ENCODE results near the gene GALNT13.

GALNT13 gene

DNA sequence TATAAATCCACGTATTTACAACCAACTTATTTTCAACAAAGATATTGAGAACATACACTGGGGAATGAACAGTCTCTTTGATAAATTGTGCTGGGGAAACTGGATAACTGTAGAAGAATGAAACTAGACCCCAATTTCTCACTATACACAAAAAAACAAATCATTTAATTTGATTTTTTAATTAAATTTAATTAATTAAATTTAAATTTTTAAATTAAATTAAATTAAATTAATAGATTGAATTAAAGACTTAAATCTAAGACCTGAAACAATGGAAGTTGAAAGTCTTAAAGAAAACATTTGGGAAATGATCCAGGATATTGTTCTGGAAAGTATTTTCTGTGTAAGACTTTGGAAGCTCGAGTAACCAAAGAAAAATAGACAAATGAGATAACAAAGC lies 301.4 kb downstream of the GALNT13 start:
- no peak for TF ChIP-seq REST (IDR thresholded peaks at IDR 0.05; ENCODE audit: insufficient read depth in 1 of 2, low read depth in 2 of 2, low read length in 2 of 2)

DNA sequence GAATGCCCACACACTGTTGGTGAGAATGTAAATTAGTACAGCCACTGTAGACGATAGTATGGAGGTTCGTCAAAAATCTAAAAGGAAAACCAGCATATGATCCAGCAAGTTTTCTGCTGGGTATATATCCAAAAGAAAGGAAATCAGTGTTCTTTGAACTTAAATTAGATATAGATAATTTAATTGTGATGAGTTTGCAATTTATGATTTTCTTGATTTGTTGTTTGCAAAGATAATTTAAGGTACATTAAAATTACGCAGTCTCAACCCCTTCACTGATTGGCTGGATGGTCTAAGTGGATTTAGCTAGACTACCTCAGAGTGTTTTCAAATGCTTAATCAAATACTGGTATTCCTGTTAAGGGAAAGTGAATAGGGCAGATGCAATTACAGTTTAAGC lies 302.2 kb downstream of the GALNT13 start:
- no peak for TF ChIP-seq FOXP2 (optimal IDR thresholded peaks at IDR 0.05; ENCODE audit: borderline replicate concordance, extremely low read depth, extremely low read length, insufficient read depth)
- TF ChIP-seq POLR2AphosphoS5 (IDR thresholded peaks at IDR 0.05; ENCODE audit: low read depth, low read length) = no peak
- no peak for TF ChIP-seq SIN3A (IDR thresholded peaks at IDR 0.05; ENCODE audit: borderline replicate concordance, insufficient read depth, low read length)
- no peak for TF ChIP-seq REST (IDR thresholded peaks at IDR 0.05; ENCODE audit: insufficient read depth in 1 of 2, low read depth in 2 of 2, low read length in 2 of 2)
- no peak for TF ChIP-seq TAF1 (IDR thresholded peaks at IDR 0.05; ENCODE audit: borderline replicate concordance, insufficient read depth, low read length)

DNA sequence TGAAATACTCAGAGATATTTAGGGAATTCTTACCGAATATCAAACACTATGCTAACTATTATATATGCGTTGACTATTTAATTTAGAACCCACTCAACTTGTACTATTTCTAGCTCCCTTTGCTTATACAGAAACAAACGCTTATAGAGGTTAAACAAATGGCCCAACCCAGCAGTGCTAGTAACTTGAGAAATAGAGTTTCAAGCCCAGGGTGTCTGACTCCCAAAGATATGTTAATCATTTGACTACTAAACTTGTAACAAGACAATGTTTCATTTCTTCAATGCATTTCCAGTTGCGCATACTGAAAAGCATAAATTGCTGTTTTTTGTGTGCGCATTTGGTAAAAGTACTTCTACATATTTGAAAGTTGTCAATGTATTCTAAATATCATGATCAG lies 310.3 kb downstream of the GALNT13 start:
- TF ChIP-seq POLR2AphosphoS5 (IDR thresholded peaks at IDR 0.05; ENCODE audit: low read depth, low read length) = no peak
- TF ChIP-seq FOXP2 (optimal IDR thresholded peaks at IDR 0.05; ENCODE audit: borderline replicate concordance, extremely low read depth, extremely low read length, insufficient read depth) = no peak
- TF ChIP-seq SIN3A (IDR thresholded peaks at IDR 0.05; ENCODE audit: borderline replicate concordance, insufficient read depth, low read length) = no peak
- TF ChIP-seq TAF1 (IDR thresholded peaks at IDR 0.05; ENCODE audit: borderline replicate concordance, insufficient read depth, low read length) = no peak
- TF ChIP-seq REST (IDR thresholded peaks at IDR 0.05; ENCODE audit: insufficient read depth in 1 of 2, low read depth in 2 of 2, low read length in 2 of 2) = no peak

- TF ChIP-seq REST (IDR thresholded peaks at IDR 0.05; ENCODE audit: insufficient read depth in 1 of 2, low read depth in 2 of 2, low read length in 2 of 2) (no peak), TAF1 (IDR thresholded peaks at IDR 0.05; ENCODE audit: borderline replicate concordance, insufficient read depth, low read length) (no peak), SIN3A (IDR thresholded peaks at IDR 0.05; ENCODE audit: borderline replicate concordance, insufficient read depth, low read length) (no peak), POLR2AphosphoS5 (IDR thresholded peaks at IDR 0.05; ENCODE audit: low read depth, low read length) (no peak), FOXP2 (optimal IDR thresholded peaks at IDR 0.05; ENCODE audit: borderline replicate concordance, extremely low read depth, extremely low read length, insufficient read depth) (no peak)
These were observed 316.2 kb downstream of the GALNT13 start for GRCh38 chr2:154187948-154188347.

GRCh38 chr2:154189953-154190352 lies 318.2 kb downstream of the GALNT13 start:
- no peak for TF ChIP-seq SIN3A (IDR thresholded peaks at IDR 0.05; ENCODE audit: borderline replicate concordance, insufficient read depth, low read length)
- TF ChIP-seq TAF1 (IDR thresholded peaks at IDR 0.05; ENCODE audit: borderline replicate concordance, insufficient read depth, low read length) = no peak
- TF ChIP-seq POLR2AphosphoS5 (IDR thresholded peaks at IDR 0.05; ENCODE audit: low read depth, low read length) = no peak
- TF ChIP-seq FOXP2 (optimal IDR thresholded peaks at IDR 0.05; ENCODE audit: borderline replicate concordance, extremely low read depth, extremely low read length, insufficient read depth) = no peak
- TF ChIP-seq REST (IDR thresholded peaks at IDR 0.05; ENCODE audit: insufficient read depth in 1 of 2, low read depth in 2 of 2, low read length in 2 of 2) = no peak

Data from PFSK-1 (cell line).